HG03354 (cell line): Measurements from ENCODE around the gene KAZN.

ENCODE experiments used
- ATAC-seq: cut with Tn5 transposase; IDR thresholded peaks from one replicate; pipeline ENCODE4 v1.9.1; 2021; ENCODE audit warnings: mild to moderate bottlenecking; ENCODE audit not compliant: unreplicated experiment, poor library complexity, severe bottlenecking

KAZN gene

GRCh38 chr1:14887764-14888350, 289.4 kb downstream of the KAZN start:
- no peak for ATAC-seq

GRCh38 chr1:14888374-14888773, 289.9 kb downstream of the KAZN start:
- no peak for ATAC-seq

- no peak for ATAC-seq
Measured at GRCh38 chr1:14889825-14890440, 291.4 kb downstream of the KAZN start.

GRCh38 chr1:14891991-14892390, 293.5 kb downstream of the KAZN start:
- no peak for ATAC-seq

DNA sequence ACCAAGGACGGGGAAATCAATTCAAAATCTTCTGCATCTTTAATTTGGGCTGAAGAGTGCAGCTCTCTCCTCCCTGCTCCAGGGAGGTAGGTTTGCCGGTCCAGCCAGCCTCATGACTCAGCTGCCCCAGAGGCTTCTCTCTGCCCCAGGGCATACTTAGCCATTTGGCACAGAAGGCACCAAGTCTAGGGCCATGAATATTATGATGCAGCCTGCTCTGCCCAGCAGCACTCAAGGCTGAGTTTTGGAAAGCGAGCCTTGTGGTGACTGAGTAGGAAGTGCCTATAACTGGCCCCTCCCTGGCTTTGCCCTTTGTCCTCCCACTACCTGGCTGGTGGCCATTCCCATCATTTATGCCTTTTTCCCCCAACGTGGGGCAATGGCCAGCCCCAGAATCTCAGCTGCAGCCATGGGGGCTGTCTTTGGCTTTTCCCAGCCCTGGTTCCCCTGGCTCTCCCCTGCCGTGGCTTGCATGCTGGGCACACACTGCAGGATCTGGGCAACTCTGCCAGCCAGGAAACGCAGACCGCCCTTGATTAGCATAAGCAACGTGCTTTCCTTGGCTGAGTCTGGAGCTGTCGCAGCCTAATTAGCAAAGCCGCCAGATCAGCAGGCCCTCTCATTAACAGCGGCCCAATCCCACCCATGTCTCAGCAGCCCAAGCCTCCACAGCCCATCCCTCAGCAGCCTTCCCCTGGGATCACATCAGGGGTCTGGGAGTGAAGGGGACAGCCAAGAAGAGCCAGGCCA, 296.5 kb downstream of the KAZN start:
- no peak for ATAC-seq

GRCh38 chr1:14895727-14896126, 297.2 kb downstream of the KAZN start:
- no peak for ATAC-seq

DNA sequence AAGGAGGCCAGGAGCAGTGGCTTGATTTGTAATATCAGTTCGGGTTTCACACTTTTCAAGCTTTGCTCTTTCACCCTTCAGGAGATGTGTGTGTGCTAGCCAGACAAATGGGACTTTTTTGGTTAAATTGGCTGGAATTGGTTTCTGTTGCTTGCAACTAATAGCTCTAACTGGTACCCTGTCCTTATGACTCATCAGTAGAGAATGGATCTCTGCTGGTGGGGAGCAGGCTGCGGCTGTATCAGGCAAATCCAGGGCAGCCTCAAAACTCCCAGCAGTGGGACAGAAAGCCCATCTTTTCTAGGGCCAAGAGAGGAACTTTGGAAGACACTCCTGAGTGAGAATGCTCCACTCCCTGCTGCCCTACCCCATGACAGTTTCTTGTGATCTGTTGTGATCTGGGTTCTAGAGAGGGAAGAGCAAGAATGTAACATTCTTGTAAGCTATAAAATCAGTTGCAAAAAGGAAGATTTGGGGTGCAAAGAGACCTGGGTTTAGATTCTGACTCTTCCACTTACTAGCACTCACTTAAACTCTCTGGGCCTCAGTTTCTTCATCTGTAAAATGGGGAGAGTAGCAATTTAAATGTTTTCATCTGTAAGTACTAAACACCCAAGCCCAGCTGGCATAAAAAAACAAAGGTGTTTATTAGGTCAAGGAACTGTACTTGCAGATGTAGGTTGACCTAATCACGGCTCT, 298.0 kb downstream of the KAZN start:
- no peak for ATAC-seq

DNA sequence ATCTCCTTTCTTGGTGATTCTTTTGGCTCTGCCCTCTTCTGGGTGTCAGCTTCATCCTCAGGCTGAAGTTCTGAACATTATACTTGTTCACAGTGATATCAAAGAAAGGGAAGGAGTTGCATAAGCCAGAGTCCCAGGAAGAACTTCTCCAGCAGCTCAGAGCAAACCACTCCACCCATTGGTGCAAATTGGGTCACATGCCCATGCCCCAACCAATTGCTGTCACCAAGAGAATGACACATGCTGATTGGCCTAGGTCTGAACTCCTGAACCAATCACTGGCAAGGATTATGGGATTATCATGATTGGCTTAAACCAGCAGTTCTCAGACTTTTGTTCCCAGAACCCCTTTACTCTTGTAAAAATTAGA, 298.6 kb downstream of the KAZN start:
- no peak for ATAC-seq

DNA sequence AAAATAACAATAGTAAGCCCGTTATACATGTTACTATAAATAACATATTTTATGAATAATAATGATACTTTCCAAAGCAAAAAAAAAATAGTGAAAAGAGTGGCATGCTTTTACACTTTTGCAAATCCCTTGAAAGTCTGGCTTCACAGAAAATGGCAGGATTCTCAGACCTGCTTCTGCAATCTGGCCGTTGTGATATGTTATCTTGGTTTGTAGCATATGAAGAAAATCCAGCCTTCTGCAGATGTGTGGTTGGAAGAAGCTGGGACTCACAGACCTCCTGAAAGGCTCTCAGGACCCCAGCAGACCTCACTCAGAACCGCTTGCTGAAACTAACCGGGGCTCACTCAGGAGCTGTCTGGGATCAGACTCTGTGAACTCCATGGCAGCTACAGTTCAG, 299.1 kb downstream of the KAZN start:
- ATAC-seq: no peak

DNA sequence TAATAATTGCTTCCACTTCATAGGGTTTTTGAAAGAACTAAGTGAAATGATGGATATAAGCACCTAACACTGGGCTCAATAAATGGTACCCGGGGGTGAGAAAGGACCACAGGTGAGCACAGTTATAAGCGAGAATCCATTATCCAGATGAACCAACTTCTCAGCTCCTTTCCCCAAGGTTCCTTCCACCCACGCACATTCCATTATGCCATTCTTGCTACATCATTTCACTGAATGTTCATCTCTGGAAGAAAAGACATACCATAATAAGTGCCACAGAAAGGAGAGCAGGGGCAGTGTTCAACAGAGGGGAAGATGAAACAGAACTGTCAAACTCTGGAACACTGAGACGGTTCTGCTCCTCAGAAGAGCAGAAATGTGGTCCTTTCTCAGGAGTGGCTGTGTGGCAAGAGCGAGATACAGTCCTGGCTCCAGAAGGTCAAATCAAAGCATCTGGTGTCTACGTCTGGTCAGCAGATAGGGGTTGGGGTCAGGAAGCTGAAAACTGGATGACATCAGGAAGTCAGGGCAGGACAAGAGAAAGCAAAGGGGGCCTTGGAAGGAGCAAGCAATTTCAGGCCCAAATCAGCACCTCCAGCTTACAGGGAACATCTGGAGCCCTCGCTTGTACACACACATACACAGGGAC, 299.6 kb downstream of the KAZN start:
- ATAC-seq: no peak

DNA sequence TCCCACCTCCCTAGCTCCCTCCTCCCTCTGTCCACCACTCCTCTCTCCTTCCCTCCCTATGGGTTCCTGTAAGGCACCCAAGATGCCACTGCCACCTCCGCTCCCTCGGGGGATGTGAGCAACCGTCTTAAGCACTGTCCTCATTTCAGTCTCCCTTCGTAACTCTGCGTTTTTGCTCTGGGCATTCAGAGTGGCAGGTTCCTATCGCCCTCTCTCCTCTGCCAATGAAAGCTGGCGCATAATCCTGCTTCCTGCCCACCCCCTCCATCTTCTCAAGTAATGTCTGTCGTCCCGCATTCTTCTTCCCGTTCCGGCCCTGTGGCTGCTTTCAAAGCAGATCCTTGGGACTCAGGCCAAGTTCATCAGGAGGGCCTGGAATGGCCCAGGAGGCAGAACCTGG, 301.2 kb downstream of the KAZN start:
- ATAC-seq: no peak

GRCh38 chr1:14901371-14901954, 303.0 kb downstream of the KAZN start:
- ATAC-seq: no peak

GRCh38 chr1:14903922-14904321, 305.4 kb downstream of the KAZN start:
- ATAC-seq: no peak

GRCh38 chr1:14906665-14907064, 308.2 kb downstream of the KAZN start:
- no peak for ATAC-seq

- no peak for ATAC-seq
Measured at GRCh38 chr1:14907416-14907815, 308.9 kb downstream of the KAZN start.

DNA sequence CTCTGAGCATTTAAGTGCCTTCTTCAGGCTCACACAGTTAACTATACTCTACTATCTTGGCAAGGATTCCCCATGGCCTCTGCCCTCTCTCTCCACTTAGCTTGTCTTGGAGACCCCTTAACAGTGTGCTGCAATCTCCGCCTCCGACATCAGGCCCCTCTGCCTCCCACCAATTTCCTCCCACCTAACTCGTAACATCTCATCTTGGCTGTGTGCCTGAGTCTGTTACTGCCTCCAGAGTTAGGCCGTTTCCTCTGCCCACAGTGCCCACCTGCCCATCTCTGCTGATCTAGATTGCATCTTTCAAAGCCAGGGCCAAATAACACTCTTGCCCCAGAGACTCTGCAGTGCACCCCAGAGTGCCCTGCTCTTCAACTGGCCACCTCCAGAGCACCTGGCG, 310.8 kb downstream of the KAZN start:
- ATAC-seq: no peak

DNA sequence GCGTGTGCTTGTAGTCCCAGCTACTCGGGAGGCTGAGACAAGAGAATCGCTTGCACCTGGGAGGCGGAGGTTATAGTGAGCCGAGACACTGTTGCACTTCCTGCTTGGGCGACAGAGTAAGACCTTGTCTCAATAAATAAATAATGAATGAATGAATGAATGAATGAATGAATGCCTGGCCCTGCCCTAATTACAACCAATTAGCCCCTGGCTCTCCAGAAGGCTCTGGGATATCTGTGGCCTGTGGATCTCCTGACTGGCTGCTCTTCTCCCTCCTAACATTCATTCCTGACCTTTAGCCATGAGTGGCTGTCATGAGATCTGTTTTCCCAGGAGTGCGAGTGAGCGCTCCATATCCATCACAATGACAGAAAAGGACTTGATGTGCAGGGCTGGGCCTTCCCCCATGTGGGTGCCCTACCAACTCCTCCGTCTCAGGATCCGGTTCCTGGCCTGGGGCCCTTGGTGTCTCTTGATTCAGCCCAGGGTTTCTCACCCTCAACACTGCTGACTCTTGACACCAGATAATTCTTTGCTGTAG, 311.5 kb downstream of the KAZN start:
- no peak for ATAC-seq

DNA sequence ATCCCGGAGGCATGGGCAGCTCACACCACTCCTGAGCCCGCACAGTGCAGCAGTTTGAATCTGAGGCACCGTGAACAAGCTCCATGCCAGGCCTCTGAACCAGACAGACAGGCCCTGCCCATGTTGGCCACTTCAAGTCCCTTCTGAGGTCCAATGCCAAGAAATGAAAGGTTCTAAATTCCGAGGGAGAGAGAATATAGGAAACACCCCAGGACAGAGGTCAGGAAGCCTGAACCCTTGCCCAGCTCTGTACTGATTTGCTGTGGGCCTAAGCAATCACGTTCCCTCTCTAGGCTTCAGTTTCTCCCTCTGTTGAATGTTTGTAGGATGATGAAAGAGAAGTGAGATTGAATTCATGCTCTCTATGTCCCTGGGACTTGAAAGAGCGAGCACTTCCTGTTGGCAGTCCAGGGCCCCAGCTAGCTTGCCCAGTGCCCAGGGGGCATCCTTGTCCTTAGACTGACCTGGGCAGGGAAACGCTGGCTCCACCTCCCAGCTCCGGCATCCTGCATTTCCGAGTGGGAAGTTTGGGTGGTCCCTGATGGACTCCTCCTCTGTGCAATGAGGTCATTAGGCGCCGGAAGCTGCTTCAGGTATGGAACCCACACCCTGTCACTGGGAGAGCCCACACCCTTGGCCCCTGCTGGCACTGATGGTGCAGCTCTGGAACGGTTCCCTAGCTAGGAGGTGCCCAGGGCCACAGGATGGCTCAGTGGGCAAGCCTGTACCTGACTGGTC, 312.7 kb downstream of the KAZN start:
- ATAC-seq: no peak

DNA sequence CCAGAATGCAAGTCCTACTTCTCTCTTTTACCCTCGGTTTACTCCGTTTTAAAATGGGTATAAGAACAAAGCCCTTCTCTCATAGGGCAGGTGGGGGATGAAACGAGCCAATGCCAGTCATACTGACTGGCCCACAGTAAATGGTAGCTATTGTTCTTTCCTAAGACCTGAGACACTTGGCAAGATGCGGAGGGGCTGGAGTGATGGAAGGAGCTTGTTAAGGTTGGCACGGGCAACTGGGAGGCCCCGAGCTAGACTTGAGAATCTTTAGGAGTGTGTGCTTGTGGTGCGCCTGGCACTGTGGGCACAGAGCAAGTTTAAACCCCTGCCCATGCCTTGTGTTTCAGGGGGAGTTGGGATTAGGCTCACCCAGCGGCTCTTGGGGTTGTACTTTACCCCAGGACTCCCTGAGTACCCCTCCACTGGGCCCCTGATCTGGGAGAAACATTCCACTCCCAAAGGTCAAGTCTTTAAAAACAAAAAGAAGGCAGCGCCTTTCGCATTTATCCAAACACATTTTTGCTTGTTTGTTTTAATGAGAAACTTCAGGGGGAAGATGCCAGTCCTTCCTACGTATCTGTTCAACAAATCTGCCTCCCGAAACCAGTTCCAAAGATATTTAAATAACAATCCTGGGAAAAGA, 314.5 kb downstream of the KAZN start:
- ATAC-seq: no peak
